Central memory CD8-positive, alpha-beta T cell (primary cell): ENCODE data around the gene MAP3K14.

ENCODE experiments used
- ATAC-seq: fragments of 150-1000 bp; cut with Tn5 transposase; replicated peaks from 2 replicates; pipeline ENCODE4 v1.10.0; 2022; ENCODE audit warnings: mild to moderate bottlenecking, moderate FRiP score, moderate number of reproducible peaks; ENCODE audit not compliant: poor library complexity, severe bottlenecking; ENCODE audit errors: extremely low read depth
- DNase-seq, 2 donors: peaks; one replicate each; pipeline ENCODE4 v3.0.0; 2021; ENCODE audit warnings: low spot score in 2 of 2
- H3K27ac Mint-ChIP-seq: one replicate; pipeline ENCODE4 v1.8.0; 2022; ENCODE audit warnings: low read depth, mild to moderate bottlenecking, moderate library complexity, mixed read lengths
- H3K27me3 Mint-ChIP-seq: one replicate; pipeline ENCODE4 v1.8.0; 2022; ENCODE audit warnings: mixed read lengths
- H3K36me3 Mint-ChIP-seq: one replicate; pipeline ENCODE4 v1.8.0; 2022; ENCODE audit warnings: mild to moderate bottlenecking, moderate library complexity, mixed read lengths; ENCODE audit not compliant: insufficient read depth
- H3K4me1 Mint-ChIP-seq: one replicate; pipeline ENCODE4 v1.8.0; 2022; ENCODE audit warnings: mixed read lengths
- H3K4me3 Mint-ChIP-seq: one replicate; pipeline ENCODE4 v1.8.0; 2022; ENCODE audit warnings: mild to moderate bottlenecking, moderate library complexity, mixed read lengths
- H3K9me3 Mint-ChIP-seq: one replicate; pipeline ENCODE4 v1.8.0; 2022; ENCODE audit warnings: mixed read lengths

Gene MAP3K14

DNA sequence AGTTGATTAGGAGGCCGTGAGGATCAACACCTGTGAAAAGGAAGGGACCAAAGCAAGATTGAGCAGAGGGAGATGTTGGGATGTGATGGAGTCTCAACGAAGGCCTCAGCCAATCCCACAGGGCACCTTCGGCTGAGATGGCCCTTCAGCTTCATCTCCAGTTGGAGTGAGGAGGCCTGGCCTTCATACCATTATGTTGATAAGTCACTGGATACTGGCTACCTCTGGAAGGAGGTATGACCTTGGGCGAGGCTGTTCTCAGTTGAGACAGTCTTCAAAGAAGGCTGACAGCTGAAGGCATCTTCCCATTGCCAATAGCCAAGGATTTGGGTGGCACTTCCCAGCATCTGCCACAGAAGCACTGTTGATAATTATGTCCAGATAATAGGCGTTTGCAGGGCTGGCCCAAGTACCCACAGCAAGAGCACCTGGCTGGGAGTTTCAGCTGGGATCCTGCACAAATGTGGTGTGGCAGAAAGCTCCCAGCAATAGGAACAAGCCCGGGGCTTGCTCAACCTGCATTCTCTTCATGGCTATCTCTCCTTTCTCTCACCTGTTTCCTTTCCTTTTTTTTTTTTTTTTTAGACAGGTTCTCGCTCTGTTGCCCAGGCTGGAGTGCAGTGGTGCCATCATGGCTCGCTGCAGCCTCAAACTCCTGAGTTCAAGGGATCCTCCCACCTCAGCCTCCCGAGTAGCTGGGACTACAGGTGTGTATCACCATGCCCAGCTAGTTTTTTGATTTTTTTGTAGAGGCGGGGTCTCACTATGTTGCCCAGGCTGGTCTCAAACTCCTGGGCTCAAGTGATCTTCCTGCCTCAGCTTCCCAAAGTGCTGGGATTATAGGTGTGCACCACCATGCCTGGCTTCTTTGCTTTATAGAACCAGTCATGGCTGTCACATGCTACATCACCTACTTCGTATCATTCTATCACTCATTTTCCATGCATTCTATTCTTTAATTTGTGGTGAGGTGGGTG, 18.2 kb upstream of the MAP3K14 start:
- Mint-ChIP-seq H3K9me3 (no peaks in the 10 kb centered on the region), H3K27ac (no peak overlapping the region), H3K4me1 (peaks cover under 1% of the 10 kb centered on the region), H3K27me3 (no peaks in the 10 kb centered on the region), H3K36me3 (no peaks in the 10 kb centered on the region), H3K4me3 (no peak overlapping the region)
- no peak for DNase-seq
- ATAC-seq, result no peak

DNA sequence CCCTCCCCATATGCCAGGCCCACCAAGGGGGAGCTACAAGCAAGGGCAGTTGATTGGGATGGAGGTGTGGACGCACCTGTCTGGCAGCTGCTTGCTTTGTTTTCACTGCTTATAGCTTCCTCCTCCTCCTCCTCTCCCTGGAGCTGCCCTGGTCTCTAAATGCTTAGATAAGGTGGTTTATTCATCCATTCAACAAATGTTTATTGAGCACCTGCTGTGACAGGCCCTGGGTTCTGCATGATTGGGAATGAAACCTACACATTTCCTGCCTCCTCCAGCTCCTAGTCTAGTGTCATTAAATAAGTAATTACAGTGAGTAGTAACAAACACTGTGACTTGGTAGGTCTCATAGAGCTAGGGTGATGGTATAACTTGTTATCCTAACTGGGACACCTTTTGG, 17.4 kb upstream of the MAP3K14 start:
- peaks cover 1% of the 10 kb centered on the region for H3K36me3 Mint-ChIP-seq
- no peak overlapping the region for H3K4me3 Mint-ChIP-seq
- DNase-seq (no peak), ATAC-seq (no peak)
- H3K27me3 Mint-ChIP-seq, result no peaks in the 10 kb centered on the region
- no peak overlapping the region for H3K27ac Mint-ChIP-seq
- H3K4me1 Mint-ChIP-seq, result peaks cover 8% of the 10 kb centered on the region
- H3K9me3 Mint-ChIP-seq, result no peaks in the 10 kb centered on the region

DNA sequence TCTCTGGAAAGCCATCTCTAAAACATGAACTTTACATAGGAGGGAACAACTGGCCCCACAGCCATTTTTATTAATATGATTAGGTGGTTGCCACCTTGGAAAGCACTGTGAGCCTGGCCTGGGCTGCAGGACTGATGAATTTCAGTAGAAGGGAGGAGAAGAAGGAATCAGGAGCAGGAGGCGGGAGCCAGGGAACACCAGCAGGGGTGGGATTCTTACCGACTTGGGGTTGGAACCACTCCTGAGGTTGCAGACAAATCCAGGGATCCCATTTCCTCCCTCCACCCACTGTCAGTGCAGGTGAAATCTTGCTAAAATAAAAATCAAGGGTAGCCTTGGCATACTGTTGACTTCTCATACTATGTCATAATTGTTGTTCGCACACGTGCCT, 16.9 kb upstream of the MAP3K14 start:
- Mint-ChIP-seq H3K36me3 (peaks cover 1% of the 10 kb centered on the region), H3K27ac (no peak overlapping the region), H3K4me1 (peaks cover 13% of the 10 kb centered on the region), H3K9me3 (no peaks in the 10 kb centered on the region), H3K27me3 (no peaks in the 10 kb centered on the region), H3K4me3 (no peak overlapping the region)
- ATAC-seq (no peak), DNase-seq (no peak)

DNA sequence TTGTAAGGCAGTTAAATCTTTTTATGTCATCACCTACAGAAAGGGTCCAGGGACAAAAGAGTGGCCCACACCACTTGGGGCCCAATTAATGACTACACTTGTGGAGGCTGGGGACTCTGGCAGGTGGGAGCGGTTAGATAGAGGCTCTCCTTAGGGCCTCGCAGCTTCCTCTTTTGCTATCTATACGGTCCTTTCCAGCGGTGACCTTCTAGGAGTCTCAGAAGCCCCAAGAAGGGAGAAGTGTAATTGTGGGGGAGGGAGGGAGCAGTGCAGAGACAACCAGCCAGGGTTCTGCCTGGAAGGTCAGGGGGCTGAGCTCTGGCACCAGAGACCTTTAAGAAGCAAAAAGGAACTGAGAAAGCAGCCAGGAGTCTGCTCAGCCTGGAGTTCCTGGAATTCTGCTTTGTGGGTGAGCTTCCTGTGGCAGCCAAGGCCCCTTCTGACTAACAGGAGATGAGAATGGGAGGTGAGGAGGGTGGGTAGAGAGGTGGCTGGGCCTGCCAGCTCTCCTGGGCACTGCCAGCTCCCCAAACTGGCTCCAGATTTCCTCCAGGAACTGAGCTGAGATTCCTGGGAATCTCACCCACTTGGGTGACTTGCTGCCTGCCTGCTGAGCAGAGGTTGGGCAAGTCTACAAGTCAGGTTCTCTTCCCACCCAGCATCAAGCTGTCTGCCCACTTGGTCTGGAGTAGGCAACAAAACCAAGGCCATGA, 16.3 kb upstream of the MAP3K14 start:
- H3K4me1 Mint-ChIP-seq, result peaks cover 13% of the 10 kb centered on the region
- no peaks in the 10 kb centered on the region for H3K9me3 Mint-ChIP-seq
- DNase-seq (no peak), ATAC-seq (no peak)
- H3K27ac Mint-ChIP-seq, result no peak overlapping the region
- no peaks in the 10 kb centered on the region for H3K27me3 Mint-ChIP-seq
- H3K4me3 Mint-ChIP-seq, result no peak overlapping the region
- peaks cover 1% of the 10 kb centered on the region for H3K36me3 Mint-ChIP-seq

DNA sequence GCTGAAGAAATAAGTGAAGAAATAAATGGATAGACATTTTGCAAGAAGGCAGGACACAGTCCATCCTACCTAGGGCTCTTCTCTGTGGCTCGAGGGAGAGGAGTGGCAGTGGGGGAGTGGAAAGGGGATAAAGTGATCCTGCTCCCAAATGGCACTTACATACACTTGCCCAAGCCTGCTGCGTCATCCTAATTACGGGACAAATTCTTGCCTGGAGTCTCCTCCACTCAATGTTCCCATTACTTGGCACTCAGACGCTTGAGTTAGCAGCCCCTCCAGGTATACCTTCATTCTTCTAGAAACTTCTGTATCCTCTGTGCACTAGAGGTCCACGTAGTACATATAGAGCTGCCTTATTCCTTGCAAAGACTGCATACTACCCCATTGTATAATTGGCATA, 15.7 kb upstream of the MAP3K14 start:
- Mint-ChIP-seq H3K27ac (no peak overlapping the region), H3K9me3 (no peaks in the 10 kb centered on the region), H3K4me1 (peaks cover 13% of the 10 kb centered on the region), H3K36me3 (peaks cover 2% of the 10 kb centered on the region), H3K27me3 (no peaks in the 10 kb centered on the region), H3K4me3 (no peak overlapping the region)
- DNase-seq (no peak), ATAC-seq (no peak)

DNA sequence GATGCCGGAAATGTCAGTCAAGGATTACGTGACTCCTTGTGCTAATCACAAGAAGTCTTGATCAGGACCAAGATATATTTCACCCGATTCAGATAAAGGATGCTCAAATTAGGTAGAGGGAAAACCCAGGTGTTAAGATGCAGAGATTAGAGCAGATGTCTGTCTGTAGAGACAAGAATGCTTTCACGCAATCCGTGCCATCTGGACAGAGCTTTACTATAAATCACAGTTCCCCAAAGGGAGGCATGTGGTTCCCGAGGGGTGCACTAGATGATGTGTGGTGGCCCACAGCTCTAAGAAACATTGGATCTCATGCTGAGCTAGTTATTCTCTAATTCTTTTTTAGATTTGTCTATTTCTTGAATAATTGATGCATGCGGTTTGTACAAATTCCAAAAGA, 9.8 kb upstream of the MAP3K14 start:
- Mint-ChIP-seq H3K27ac (no peak overlapping the region), H3K36me3 (peaks cover 5% of the 10 kb centered on the region), H3K4me1 (peaks cover 19% of the 10 kb centered on the region), H3K9me3 (no peaks in the 10 kb centered on the region), H3K27me3 (no peaks in the 10 kb centered on the region), H3K4me3 (no peak overlapping the region)
- ATAC-seq (no peak), DNase-seq (no peak)

DNA sequence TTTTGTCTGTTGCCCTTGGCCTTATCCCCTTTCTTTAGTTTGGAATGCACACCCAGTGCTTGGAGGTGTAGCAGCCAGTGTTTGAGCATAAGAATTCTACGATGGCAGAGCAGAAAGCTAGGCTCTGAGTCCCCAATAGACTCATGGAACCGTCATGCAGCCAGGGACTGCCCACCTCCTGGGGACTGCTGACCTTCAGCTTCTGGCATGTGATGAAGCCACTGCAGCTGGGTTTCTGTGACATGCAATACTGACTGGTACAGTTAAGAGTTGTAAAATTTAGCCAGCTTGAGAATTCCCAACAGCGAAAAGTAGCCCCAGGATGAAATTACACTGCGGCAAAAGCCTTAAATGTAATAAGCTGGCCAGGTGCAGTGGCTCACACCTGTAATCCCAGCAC, 9.0 kb upstream of the MAP3K14 start:
- H3K27ac Mint-ChIP-seq, result no peak overlapping the region
- DNase-seq, result no peak

DNA sequence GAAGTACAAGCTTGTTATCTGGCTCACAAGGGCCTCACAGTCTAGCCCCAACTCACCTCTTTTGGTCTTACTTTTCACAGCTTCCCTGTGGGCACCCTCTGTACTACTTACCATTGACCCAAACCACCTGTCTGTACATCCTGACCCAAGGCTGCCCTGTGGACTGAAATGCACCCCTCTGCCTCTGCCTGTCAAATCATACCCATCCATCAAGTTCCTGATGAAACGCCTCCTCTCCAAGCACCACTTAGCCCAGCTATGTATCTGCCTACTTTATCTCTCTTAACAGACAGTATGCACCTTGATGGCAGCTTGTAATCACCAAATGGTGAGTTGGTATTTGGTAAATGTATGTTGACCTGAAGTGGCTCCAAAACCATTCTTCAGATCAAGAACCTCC, 7.5 kb upstream of the MAP3K14 start:
- DNase-seq (no peak), ATAC-seq (no peak)
- no peaks in the 10 kb centered on the region for H3K9me3 Mint-ChIP-seq
- H3K4me1 Mint-ChIP-seq, result peaks cover 33% of the 10 kb centered on the region
- no peak overlapping the region for H3K4me3 Mint-ChIP-seq
- no peaks in the 10 kb centered on the region for H3K27me3 Mint-ChIP-seq
- peaks cover 4% of the 10 kb centered on the region for H3K36me3 Mint-ChIP-seq
- H3K27ac Mint-ChIP-seq, result peak overlapping the region; percentile 6

More for the DNA sequence above, 9.0 kb upstream of the MAP3K14 start:
- no peaks in the 10 kb centered on the region for H3K9me3 Mint-ChIP-seq
- no peak for ATAC-seq
- H3K36me3 Mint-ChIP-seq, result peaks cover 5% of the 10 kb centered on the region
- peaks cover 27% of the 10 kb centered on the region for H3K4me1 Mint-ChIP-seq
- no peaks in the 10 kb centered on the region for H3K27me3 Mint-ChIP-seq
- no peak overlapping the region for H3K4me3 Mint-ChIP-seq

DNA sequence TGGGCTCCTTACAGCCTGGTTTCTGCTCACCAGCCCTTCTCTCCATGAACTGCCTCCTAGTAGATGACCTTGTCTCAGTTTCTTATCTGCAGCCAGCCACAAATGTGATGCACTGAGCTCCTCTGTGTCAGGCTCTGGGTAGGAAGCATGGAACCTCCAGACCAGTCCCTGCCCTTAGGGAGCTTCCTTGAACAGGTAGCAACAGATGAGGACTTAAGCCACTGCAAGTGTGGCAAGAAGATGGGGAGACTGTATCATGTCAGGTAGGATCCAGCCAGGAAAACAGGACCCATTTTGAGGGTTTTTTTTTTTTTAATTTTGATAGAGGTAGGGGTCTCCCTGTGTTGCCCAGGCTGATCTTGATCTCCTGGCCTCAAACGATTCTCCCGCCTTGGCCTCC, 5.3 kb upstream of the MAP3K14 start:
- ATAC-seq, result no peak
- Mint-ChIP-seq H3K36me3 (peaks cover 6% of the 10 kb centered on the region), H3K9me3 (no peaks in the 10 kb centered on the region), H3K4me3 (no peak overlapping the region), H3K27me3 (no peaks in the 10 kb centered on the region), H3K27ac (peak overlapping the region; percentile 66), H3K4me1 (peaks cover 44% of the 10 kb centered on the region)
- DNase-seq, result no peak

DNA sequence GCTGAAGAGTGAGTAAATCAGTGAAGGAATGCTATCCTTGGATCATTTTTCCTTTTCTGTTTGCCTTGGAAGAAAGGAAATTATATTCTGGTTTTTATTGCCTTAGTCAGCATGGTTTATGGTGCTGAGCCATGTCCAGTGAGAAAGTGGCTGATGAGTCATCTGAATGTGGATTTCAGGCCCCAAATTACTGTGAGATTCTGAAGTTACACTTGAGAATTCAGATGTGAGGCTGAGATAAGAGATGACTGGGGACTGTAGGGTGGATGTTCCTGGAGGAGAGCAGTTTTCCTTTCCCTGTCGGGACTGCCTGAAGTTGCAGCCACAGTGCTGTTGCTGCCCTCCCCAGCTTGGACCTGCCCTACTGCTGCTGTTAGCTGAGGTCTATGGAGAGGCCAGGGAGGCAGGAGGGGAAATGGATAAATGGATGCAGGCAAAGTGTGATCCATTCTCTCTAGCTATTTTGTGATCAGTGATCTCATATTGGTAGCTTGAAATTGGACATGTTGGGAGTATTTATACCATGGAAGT, 4.2 kb upstream of the MAP3K14 start:
- Mint-ChIP-seq H3K9me3 (no peaks in the 10 kb centered on the region), H3K4me1 (peaks cover 49% of the 10 kb centered on the region), H3K27ac (peak overlapping the region; percentile 66), H3K36me3 (peaks cover 9% of the 10 kb centered on the region), H3K4me3 (no peak overlapping the region), H3K27me3 (no peaks in the 10 kb centered on the region)
- ATAC-seq, result no peak
- no peak for DNase-seq

DNA sequence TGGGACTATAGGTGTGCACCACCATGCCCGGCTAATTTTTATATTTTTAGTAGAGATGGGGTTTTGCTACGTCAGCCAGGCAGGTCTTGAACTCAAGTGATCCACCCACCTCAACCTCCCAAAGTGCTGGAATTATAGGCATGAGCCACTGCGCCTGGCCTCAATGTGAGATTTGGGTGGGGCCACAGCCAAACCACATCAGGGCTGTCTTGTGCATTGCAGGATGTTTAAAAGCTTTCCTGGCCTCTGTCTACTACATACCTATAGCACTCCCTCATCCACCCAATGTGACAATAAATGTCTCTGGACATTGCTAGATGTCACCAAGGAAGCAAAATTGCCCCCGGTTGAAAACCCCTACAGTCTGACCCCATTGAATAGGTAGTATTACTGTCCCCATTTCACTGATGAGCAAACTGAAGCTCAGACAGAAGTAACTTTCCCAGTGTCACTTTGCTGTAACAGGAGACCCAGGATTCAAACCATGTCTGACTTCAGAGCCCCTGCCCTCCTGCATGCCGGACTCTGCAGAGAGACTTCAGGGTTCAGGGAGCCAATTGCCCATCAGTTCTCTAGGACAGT, 3.6 kb upstream of the MAP3K14 start:
- Mint-ChIP-seq H3K4me3 (peak overlapping the region; percentile 16), H3K27me3 (no peaks in the 10 kb centered on the region), H3K27ac (peak overlapping the region; percentile 66), H3K36me3 (peaks cover 9% of the 10 kb centered on the region), H3K4me1 (peaks cover 54% of the 10 kb centered on the region), H3K9me3 (no peaks in the 10 kb centered on the region)
- no peak for ATAC-seq
- DNase-seq, result no peak

DNA sequence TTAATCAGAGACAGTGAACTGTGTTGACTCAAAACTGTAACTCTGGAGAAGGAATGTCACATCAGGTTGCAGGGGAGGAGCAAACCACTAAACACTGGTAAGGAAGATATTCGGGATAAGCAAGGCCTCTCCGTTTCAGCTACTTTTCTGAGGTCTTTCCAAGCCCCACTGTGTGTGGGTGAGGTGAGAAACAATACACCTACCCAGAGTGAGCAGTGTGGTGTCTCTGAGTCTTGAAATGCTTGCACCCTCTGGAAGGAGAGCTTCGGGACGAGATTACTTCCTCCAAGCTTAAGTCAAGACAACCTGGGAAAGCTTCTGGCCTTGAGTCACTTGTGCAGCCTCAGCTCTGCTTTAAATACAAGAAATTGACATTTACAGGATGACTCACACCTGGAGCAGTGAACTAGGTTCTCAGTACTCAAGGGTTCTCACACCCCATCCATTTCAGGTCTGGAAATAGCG, 2.5 kb upstream of the MAP3K14 start:
- H3K4me3 Mint-ChIP-seq, result no peak overlapping the region
- no peaks in the 10 kb centered on the region for H3K27me3 Mint-ChIP-seq
- DNase-seq, result no peak
- H3K27ac Mint-ChIP-seq, result peak overlapping the region; percentile 54
- H3K9me3 Mint-ChIP-seq, result no peaks in the 10 kb centered on the region
- H3K36me3 Mint-ChIP-seq, result peaks cover 11% of the 10 kb centered on the region
- no peak for ATAC-seq
- H3K4me1 Mint-ChIP-seq, result peaks cover 65% of the 10 kb centered on the region
